Smooth muscle cell (in vitro differentiated cells): Measurements from ENCODE around the gene PDE6H. TPM values are rescaled to one million over a fixed set of nuclear protein-coding genes. Genes with fewer than 3 reads are reported as not detected.

Experiments
- DNase-seq: peaks from one replicate; lab custom pipeline; 2025; ENCODE audit not compliant: unreplicated experiment; lab: John Stamatoyannopoulos, UW
- H2AFZ ChIP-seq: fragments of 200-600 bp; sonication (generic); 2 replicates; pipeline ENCODE4 v1.6.0; 2016; ENCODE audit warnings: antibody characterized with exemption, low read depth, mild to moderate bottlenecking
- H3F3A ChIP-seq: fragments of 200-600 bp; sonication (generic); 2 replicates; pipeline ENCODE4 v1.6.0; 2017; ENCODE audit warnings: antibody characterized with exemption, low read depth
- H3K27ac ChIP-seq: fragments of 200-600 bp; sonication (generic); 2 replicates; pipeline ENCODE4 v1.5.1; 2016; ENCODE audit warnings: low read depth, mild to moderate bottlenecking
- H3K27me3 ChIP-seq: fragments of 200-600 bp; sonication (generic); 2 replicates; pipeline ENCODE4 v1.6.1; 2016; ENCODE audit warnings: low read depth, mild to moderate bottlenecking
- H3K36me3 ChIP-seq: fragments of 200-600 bp; sonication (generic); 2 replicates; pipeline ENCODE4 v1.5.1; 2016; ENCODE audit warnings: low read depth
- H3K4me1 ChIP-seq: fragments of 200-600 bp; sonication (generic); 2 replicates; pipeline ENCODE4 v1.5.1; 2016; ENCODE audit warnings: low read depth
- H3K4me2 ChIP-seq: fragments of 200-600 bp; sonication (generic); 2 replicates; pipeline ENCODE4 v1.6.0; 2016; ENCODE audit warnings: mild to moderate bottlenecking
- H3K4me3 ChIP-seq: fragments of 200-600 bp; sonication (generic); 2 replicates; pipeline ENCODE4 v1.5.1; 2016; ENCODE audit warnings: mild to moderate bottlenecking
- H3K79me2 ChIP-seq: fragments of 200-600 bp; sonication (generic); 2 replicates; pipeline ENCODE4 v1.6.0; 2016; ENCODE audit warnings: low read depth, mild to moderate bottlenecking
- H3K9ac ChIP-seq: fragments of 200-600 bp; sonication (generic); 2 replicates; pipeline ENCODE4 v1.6.0; 2016; ENCODE audit warnings: low read depth
- H3K9me3 ChIP-seq: fragments of 200-600 bp; sonication (generic); replicated peaks from 2 replicates; pipeline ENCODE4 v1.5.1; 2016; ENCODE audit warnings: low read depth
- H4K20me1 ChIP-seq: fragments of 200-600 bp; sonication (generic); 2 replicates; pipeline ENCODE4 v1.6.0; 2016; ENCODE audit warnings: low read depth
- WGBS: methylation state at CpG from one replicate; pipeline ENCODE4 v1.1.7; 2016; ENCODE audit warnings: low lambda C conversion rate; 5-methylcytosine and 5-hydroxymethylcytosine counted together
- polyA plus RNA-seq: library from polyadenylated mRNA; unstranded; fragments of >200 nt; fragmentation: Nextera tagmentation; extraction: Ambion mirVana; gene quantifications from 2 replicates; pipeline ENCODE4 v1.2.1, GENCODE V29; 2016
- total RNA-seq: library from RNA; depleted of rRNA; stranded (reverse); fragments of >200 nt; gene quantifications from 2 replicates; pipeline ENCODE4 v1.2.3, GENCODE V29; 2014
- TF ChIP-seq, protein P1 (sequence below): fragments of 200-600 bp; sonication (generic); IDR thresholded peaks from 2 replicates; pipeline ENCODE4 v1.5.1; 2017; ENCODE audit warnings: borderline replicate concordance, mild to moderate bottlenecking, antibody characterized with exemption; ENCODE audit not compliant: insufficient read depth, poor library complexity, severe bottlenecking

The PDE6H gene
- total and polyA plus RNA-seq, 2 experiments from 2014 or later, result not detected

DNA sequence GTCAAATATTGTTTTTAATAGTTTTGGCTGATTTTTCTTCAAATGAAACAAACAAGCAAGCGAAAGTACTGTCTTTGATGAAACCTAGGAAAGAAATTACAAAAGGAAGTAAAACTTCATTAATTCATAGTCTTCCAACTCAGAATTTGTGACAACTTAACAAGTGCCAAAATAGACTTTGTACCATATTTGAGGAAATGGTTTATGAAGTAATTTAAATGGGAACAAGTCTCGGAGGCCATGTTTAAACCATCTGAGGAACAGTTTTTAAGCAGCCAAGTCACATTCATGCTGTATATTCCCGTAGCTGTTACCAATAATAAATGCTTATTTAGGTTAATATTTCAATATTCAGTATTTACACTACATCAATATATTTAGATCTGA lies 10.7 kb upstream of the PDE6H start:
- H3K9me3 ChIP-seq, result no peaks in the 10 kb centered on the region
- no peak overlapping the region for H3K4me3 ChIP-seq
- H3K27me3 ChIP-seq, result no peaks in the 10 kb centered on the region
- DNase-seq, result no peak
- H3K4me2 ChIP-seq, result no peak overlapping the region
- no peaks in the 10 kb centered on the region for H3K79me2 ChIP-seq
- no peak overlapping the region for H3K27ac ChIP-seq
- no peaks in the 10 kb centered on the region for H3K36me3 ChIP-seq
- no peaks in the 10 kb centered on the region for H4K20me1 ChIP-seq
- H3K4me1 ChIP-seq, result peaks cover 3% of the 10 kb centered on the region
- 97% methylated on average over 3 of the region's 3 CpGs for WGBS
- TF ChIP-seq, protein P1, sequence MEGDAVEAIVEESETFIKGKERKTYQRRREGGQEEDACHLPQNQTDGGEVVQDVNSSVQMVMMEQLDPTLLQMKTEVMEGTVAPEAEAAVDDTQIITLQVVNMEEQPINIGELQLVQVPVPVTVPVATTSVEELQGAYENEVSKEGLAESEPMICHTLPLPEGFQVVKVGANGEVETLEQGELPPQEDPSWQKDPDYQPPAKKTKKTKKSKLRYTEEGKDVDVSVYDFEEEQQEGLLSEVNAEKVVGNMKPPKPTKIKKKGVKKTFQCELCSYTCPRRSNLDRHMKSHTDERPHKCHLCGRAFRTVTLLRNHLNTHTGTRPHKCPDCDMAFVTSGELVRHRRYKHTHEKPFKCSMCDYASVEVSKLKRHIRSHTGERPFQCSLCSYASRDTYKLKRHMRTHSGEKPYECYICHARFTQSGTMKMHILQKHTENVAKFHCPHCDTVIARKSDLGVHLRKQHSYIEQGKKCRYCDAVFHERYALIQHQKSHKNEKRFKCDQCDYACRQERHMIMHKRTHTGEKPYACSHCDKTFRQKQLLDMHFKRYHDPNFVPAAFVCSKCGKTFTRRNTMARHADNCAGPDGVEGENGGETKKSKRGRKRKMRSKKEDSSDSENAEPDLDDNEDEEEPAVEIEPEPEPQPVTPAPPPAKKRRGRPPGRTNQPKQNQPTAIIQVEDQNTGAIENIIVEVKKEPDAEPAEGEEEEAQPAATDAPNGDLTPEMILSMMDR, result no peak
- H3K9ac ChIP-seq, result no peak overlapping the region
- H2AFZ ChIP-seq, result no peak overlapping the region
- H3F3A ChIP-seq, result no peaks in the 10 kb centered on the region

DNA sequence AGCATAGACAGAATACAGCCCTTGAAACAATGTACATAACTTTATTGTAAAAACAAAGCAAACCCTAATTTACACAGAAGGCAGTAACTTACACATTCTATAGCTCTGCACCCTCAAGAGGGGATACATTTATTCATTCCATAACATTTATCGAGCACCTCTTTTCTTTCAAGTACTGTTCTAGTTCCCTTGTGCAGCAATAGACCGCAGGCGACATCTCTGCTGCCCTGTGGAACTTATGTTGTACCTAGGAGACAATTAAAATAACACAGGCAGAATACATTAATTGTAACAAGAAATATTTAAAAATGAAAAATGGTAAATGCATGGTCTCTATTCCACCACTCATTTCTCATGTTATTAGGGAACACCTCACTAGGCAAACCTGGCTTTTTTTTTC lies 10.0 kb upstream of the PDE6H start:
- no peak overlapping the region for H2AFZ ChIP-seq
- TF ChIP-seq, protein P1, result no peak
- no peak overlapping the region for H3K27ac ChIP-seq
- no peaks in the 10 kb centered on the region for H3K36me3 ChIP-seq
- no peak overlapping the region for H3K4me2 ChIP-seq
- no peaks in the 10 kb centered on the region for H4K20me1 ChIP-seq
- peaks cover 3% of the 10 kb centered on the region for H3K4me1 ChIP-seq
- H3K9ac ChIP-seq, result no peak overlapping the region
- DNase-seq, result no peak
- no peaks in the 10 kb centered on the region for H3K27me3 ChIP-seq
- no peak overlapping the region for H3K4me3 ChIP-seq
- H3K79me2 ChIP-seq, result no peaks in the 10 kb centered on the region
- 100% methylated on average over 3 of the region's 3 CpGs for WGBS
- no peaks in the 10 kb centered on the region for H3F3A ChIP-seq
- H3K9me3 ChIP-seq, result no peaks in the 10 kb centered on the region

GRCh38 chr12:14963520-14963919 lies 9.3 kb upstream of the PDE6H start:
- Histone ChIP-seq H3K9ac (no peak overlapping the region), H3K9me3 (no peaks in the 10 kb centered on the region), H4K20me1 (no peaks in the 10 kb centered on the region), H3K27me3 (no peaks in the 10 kb centered on the region), H3K4me2 (no peak overlapping the region), H3K27ac (no peak overlapping the region), H3F3A (no peaks in the 10 kb centered on the region), H3K79me2 (no peaks in the 10 kb centered on the region), H2AFZ (no peak overlapping the region), H3K4me1 (peaks cover 3% of the 10 kb centered on the region), H3K36me3 (no peaks in the 10 kb centered on the region), H3K4me3 (no peak overlapping the region)
- TF ChIP-seq, protein P1, result no peak
- no peak for DNase-seq
- WGBS, result 95% methylated on average over 7 of the region's 7 CpGs

DNA sequence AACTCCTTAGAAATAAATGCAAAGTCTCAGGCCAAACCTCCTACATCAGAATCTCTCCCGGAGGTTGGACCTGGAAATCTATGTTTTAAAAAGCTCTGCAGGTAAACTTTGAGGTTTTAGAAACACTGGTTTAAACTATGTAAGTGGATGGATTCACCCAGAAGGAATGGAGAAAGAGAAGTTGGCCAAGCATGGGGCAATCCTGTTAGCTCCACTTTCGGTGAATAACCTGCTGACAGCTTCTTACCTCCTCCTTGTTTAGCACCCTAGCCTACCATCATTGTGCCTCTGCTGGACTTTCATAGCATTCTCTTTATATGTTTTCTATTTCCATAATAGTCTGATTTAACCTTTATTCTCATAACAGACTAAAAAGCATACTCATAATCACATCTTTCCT lies 8.4 kb upstream of the PDE6H start:
- Histone ChIP-seq H3K9me3 (no peaks in the 10 kb centered on the region), H3K4me1 (peaks cover 3% of the 10 kb centered on the region), H3K79me2 (no peaks in the 10 kb centered on the region), H3K4me3 (no peak overlapping the region), H2AFZ (peak overlapping the region; percentile 29), H3K36me3 (no peaks in the 10 kb centered on the region), H3K4me2 (no peak overlapping the region), H4K20me1 (no peaks in the 10 kb centered on the region), H3K27ac (no peak overlapping the region), H3F3A (no peaks in the 10 kb centered on the region), H3K27me3 (no peaks in the 10 kb centered on the region), H3K9ac (no peak overlapping the region)
- DNase-seq, result no peak
- WGBS, result 81% methylated on average over 2 of the region's 2 CpGs
- TF ChIP-seq, protein P1, result no peak
